GM19324 (cell line): ENCODE data around the gene ZYG11B.
"Not testable (repeated sequence)": the region's sequence is repeated elsewhere in the genome, so short reads cannot be mapped to it uniquely, and the experiment has no call there.

Experiments
- ATAC-seq: cut with Tn5 transposase; IDR thresholded peaks from one replicate; pipeline ENCODE4 v1.9.1; 2021; ENCODE audit warnings: mild to moderate bottlenecking, moderate library complexity; ENCODE audit not compliant: unreplicated experiment, low FRiP score

Gene ZYG11B

DNA sequence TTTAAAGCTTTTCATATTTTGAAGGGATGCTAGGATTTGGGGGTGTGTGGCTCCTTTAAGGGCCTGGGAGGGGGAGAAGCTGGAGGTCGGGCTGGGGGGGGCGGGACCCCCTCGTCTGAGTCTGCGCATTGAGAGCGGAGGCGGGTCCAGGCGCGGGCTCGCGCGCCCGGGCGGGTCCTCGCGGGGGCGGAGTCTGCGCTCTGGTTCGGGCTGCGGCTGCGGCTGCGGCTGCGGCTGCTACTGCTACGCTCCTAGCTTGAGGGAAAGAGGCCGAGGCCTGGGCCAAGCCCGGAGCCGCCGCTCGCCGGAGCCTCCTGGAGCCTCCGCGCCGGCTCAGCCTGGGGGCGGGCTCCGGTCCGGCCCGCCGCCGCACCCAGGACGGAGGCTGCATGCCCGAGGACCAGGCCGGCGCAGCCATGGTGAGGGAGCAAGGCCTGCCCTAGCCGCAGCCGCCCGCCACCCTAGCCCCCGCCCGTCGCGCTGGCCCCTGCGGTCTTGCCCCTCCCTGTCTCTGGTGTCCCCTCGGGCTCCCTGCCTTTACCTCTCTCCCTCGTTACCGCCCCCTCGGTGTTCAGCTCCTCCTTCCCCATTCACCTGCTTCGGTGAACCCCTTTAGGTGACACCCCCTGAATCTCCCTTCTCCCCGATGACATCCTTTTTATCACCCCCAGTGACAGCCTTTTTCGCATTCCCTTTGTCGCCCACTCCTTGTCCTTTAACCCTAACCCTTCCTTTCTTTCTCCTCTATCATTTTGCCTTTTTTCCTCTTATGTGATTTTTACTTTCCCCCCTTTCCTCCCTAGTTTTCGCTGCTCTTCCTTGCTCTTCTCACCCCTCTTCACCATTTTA is at the start of gene ZYG11B:
TSS of gene ZYG11B (plus strand) at position 189 of the 849 bp plus-strand sequence. CDS start at position 390, 201 bp downstream.
- ATAC-seq: peak; percentile 97

DNA sequence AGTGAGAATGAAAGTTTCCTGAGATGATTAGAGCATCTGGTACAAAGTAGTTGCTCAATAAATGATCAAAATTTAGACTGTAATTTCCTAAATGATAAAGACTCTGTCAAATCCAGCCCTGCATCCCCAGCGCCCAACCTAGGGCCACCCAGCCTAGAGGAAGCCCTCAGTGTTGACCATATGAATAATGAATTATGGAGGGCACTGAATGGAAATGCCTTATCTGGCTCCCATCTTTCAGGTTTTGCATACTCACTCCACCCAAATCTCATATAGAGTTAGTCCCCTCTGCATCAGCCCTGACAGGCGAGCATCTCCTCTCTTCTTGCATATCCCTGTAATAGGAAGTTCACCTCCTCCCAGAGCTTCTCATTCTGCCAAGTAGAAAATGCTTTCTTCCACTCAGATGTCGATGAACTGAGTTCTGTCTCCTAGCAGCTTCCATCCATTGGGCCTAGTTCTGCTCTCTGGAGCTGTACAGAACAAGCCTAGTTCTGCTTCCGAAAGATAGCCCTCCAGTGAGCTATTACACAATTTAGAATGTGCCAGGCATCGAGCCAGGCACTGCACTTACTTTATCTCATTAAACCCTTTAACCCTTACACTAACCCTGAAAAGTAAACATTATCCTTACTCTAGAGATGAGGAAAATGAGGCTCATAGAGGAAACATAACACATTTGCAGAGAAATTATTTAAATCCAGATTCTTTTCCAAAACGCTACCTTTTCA is 49.0 kb upstream of the ZYG11B start:
- ATAC-seq: no peak

DNA sequence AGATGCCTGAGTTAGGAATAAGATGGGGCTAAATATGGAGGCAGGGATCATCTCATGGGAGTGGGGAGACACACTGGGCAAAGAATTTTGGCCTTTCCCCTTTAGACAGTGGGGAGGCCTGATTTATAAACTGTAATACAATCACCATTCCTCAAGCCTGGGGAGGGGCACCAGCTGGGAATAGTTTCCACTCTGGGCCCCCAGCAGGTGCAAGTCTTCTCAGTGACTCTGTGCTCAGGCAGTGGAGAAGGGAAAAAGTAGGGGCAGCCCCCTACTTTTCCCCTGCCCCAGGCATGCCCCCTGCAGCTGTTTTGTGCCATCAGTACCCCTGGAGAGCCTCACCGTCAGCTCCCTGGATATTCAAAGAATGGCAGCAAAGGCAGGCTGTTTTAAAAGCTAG is 47.2 kb upstream of the ZYG11B start:
- no peak for ATAC-seq

DNA sequence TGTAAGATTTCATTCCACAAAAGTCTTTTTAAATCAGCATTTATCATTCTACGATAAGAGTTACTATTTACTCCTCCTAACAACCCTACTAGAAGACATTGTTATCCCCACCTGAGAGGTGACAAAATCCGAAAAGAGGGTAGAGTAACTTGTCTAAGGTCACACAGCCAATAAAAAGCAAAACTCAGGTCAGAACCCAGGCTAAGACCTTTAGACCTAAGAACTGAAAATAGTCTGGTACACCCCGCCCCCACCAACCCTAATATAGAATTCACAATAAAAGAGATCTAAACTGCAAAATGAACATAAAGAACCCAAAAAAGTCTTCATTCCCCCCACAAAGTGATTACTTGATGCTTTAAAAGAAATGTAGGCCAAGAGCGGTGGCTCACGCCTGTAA is 46.8 kb upstream of the ZYG11B start:
- no peak for ATAC-seq

DNA sequence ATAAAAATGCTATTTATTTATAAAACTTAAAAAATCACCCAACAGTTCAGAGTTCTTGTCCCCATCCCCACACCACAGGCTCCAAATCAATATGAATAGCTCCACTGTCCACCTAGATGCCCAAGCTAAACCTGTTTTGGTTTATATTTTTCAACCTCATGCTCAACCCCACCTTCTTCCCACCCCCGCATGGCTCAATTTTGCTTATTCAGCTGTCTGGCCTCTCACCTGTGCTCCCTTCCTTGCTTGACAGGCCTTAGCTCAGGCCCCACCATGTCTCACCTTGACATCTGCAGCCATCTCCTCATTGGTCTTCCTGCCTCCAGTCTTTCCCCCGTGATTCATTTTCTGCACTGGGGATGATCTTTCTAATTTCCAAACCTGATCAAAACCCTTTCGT is 45.9 kb upstream of the ZYG11B start:
- no peak for ATAC-seq

DNA sequence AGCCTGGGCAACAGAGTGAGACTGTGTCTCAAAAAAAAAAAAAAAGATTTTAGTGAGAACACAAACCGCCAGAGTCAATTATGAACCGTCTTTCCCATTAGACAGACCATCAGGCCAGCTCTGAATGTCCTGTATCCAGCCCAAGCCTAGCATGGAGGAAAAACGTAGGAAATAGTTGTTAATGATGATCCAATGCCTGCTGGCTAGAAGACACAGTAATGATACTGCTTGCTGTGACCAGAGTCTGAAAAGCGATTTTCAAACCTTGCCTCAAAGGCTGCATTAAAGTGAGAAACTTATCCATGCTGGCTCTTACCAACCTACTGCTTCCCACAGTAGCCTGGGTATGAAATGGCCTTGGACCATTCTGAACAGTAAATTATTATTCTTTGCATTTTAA is 45.1 kb upstream of the ZYG11B start:
- ATAC-seq: no peak

DNA sequence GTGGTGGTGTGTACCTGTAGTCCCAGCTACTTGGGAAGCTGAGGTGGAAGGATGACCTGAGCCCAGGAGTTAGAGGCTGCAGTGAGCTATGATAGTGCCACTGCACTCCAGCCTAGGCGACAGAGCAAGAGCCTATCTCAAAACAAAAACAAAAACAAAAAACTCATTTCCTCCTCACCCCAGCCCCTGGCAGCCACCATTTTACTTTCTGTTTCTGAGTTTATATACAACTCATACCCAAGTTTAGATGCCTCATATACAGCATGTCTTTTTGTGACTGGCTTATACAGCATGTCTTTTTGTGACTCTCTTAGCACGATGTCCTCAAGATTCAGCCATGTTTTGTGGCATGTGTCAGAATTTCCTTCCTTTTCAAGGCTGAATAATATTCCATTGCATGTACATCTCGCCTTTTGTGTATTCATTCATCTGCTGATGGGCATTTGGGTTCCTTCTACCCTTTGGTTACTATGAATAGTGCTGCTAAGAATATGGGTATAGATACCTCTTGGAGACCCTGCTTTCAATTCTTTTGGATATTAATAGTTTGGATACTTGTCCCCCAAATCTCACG is 42.8 kb upstream of the ZYG11B start:
- ATAC-seq: no peak

DNA sequence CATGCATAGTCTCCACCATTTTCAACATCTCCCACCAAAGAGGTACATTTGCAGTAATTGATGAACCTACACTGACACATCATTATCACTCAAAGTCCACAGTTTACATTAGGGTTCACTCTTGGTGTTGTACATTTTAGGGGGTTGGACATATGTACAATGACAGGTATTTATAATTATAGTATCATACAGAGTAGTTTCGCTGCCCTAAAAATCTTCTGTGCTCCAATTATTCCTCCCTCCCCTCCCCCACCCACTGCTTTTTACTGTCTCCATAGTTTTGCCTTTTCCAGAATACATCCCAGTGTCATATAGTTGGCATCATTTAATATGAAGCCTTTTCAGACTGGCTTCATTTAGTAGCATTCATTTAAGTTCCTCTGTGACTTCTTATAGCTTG is 41.7 kb upstream of the ZYG11B start:
- ATAC-seq: no peak

DNA sequence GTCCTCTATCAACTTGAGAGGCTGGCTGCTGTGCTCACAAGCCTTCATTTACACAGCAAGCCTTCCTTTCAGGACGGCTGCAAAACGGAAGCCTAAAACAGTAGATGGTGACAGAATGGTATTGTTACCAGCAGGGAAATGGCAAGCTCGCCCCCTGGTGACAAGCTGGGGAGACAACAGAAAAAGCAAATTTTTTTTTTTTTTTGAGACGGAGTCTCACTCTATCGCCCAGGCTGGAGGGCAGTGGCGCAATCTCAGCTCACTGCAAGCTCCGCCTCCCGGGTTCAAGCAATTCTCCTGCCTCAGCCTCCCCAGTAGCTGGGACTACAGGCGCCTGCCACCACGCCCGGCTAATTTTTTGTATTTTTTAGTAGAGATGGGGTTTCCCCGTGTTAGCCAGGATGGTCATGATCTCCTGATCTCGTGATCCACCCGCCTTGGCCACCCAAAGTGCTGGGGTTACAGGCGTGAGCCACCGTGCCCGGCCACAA is 39.9 kb upstream of the ZYG11B start:
- not testable (repeated sequence) for ATAC-seq

DNA sequence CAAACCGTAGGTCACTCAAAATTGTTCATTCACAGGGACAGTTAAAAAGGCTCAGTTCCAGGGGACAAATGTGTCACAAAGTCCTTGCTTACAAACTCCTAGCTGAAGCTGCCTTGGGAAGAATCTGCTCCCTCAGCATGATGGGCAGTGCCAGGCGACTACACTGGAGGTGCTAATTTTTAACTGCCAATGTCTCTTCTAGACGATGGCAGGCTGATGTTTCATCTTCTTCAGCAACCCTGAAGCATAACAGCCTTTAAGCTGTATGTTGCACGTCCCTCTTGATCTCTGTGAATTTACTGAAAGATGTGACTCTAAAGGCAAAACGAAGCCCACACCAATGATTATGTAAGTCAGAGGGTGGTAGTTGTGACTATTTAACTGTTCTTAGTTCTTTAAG is 39.4 kb upstream of the ZYG11B start:
- ATAC-seq: no peak

DNA sequence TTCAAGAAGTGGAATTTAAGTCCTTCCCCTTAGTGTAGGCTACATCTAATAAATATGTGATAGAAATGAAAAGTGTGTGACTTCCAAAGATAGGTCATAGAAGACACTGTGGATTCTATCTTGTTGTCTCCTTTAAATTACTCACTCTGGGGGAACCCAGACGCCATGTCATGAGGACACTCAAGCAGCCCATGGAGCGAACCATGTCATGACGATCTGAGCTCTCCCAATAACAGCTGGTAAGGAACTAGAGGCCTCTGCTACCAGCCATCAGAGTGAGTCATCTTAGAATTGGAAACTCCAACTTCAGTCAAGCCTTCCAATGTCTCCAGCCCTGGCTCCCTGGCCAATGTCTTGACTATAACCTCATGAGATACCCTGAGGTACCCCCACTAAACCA is 34.4 kb upstream of the ZYG11B start:
- ATAC-seq: no peak

DNA sequence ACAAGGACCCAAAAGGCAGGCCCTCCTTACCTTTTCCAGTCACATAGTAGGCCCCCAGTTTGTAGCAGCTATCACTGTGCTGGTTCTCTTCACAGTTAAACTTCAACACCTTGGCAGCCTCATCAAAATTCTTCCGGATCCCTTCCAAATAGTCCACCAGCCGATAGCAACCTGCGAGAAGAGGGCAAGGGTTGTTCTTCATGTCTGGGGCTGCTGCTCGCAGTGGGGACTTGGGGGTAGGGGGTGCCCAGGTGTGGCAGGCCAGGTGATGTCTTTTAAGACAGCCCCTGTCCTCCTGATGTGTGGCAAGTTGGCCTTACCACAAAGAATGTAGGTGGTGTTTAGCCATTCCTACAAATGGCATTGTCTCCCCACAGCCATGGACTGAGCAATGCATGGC is 33.6 kb upstream of the ZYG11B start:
- ATAC-seq: no peak

DNA sequence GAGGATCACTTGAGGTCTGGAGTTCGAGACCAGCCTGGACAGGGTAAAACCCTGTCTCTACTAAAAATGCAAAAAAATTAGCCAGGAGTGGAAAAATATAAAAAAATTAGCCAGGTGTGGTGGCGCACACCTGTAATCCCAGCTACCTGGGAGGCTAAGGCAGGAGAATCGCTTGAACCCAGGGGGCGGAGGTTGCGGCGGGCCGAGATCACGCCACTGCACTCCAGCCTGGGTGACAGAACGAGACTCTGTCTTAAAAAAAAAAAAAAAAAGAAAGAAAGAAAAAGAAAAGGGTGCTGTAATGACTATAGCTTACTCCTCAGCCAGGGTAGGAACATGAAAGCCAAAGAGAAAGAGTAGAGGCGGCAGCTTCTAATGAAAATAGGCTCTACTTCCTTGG is 32.9 kb upstream of the ZYG11B start:
- not testable (repeated sequence) for ATAC-seq

DNA sequence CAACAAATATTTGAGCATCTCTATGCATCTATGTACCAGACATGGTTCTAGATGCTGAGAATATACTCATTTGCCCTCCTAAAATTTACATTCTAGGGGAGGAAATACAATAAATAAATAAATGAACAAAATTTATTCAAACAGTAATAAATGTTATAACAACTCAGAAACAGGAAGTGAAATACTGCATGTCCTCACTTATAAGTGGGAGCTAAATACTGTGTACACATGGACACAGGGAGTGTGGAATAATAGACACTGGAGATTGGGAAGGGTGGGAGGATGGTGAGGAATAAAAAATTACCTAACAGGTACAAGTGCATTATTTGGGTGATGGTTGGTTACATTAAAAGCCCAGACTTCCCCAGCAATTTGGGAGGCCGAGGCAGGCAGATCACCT is 32.4 kb upstream of the ZYG11B start:
- ATAC-seq: no peak

DNA sequence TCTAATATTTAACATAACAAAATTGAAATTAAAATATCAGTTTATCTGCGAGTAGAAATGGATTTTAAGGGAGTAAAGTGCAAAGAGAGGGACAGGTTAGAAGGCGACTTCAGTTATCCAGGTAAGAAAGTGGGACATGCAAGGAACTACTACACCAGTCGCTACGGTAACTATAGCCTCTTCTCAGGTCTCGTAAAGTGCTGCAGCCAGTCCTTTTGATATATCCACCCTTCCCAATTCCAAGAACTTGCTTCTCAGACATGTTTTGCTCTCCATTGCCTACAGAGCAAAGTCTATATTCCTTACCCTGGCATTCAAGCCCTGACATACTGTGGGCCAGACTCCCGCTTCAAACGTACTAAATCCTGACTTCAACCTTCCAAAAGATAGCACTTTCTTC is 30.6 kb upstream of the ZYG11B start:
- ATAC-seq: no peak

DNA sequence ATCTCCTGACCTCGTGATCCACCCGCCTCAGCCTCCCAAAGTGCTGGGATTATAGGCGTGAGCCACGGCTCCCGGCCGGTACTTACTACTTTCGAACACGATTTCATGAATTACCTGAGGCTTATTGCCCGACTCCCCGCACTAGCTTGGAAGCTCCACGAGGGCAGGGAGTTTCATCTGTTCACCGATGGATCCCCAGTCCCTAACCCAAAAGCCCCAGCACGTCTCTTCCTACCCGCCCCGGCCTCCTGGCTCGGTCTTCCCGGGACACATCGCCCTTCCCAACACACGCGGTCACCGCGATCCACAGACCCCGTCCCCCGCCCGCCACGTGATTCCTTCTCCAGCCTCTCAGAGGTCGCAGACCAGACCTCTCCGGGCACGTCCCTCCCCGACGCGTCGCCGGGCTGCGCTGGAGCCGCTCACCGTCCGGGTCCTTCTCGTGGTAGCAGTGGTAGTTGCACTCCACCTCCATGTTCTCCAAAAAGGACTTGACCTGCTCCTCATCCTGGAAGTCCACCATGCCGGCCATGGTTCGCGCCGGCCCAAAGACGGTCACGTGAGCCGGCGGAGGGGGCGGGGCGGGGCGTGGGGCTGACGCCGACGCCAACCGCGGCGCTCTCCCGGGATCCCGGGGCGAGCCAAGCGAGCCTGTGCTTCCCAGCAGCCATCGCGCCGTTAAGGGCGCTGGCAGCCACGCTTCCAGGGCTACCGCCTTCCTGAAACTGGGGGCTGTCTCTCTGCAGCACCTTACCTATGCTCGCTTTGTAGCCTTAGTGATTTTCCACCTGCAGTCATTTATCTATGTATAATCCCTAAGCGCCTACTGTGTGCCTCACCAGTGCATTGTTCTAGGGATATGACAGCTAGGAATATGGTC is 28.2 kb upstream of the ZYG11B start, which contains the start of gene COA7:
TSS of gene COA7 (minus strand) at position 553 of the 880 bp plus-strand sequence. CDS start at position 532, 21 bp downstream.
- ATAC-seq: peak; percentile 55

DNA sequence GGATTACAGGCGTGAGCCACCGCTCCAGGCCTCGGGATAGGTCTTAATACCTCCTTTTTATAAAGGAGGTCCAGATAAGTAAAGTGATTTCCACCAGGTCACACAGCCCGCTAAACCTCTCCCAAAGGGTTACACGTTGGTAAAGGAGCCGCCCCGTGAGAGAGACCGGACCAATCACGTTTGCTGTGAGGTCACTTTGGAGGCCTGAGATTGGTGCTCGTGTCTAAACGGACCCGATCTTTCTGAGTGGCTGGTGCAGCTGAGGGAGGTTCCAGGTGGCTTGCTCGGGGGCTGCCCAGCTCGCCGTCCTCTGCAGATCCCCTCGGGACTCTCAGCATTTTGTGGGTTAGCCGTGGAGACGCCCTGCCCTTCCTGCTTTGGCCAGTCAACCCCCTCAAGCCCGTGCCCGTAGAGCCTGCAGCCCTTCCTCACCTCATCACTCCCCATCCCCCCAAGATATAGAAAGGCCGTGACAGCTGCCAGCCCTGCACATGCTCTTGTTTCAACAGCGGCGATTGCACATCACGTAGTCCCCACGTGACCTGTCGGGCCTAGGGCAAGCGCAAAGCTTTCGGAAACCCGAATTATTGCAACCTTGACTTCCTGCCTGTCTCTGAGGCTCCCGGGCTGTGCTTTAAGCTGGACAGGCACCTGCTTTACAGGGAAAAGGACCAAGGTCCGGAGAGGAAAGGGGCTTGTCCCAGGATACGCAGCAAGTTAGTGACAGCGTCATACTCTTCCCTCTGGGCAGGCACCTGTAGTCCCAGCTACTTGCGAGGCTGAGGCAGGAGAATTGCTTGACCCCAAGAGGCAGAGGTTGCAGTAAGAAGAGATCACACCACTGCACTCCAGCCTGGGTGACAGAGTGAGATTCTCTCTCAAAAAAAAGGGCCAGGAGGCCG is 23.1 kb upstream of the ZYG11B start:
- peak; percentile 83 for ATAC-seq

DNA sequence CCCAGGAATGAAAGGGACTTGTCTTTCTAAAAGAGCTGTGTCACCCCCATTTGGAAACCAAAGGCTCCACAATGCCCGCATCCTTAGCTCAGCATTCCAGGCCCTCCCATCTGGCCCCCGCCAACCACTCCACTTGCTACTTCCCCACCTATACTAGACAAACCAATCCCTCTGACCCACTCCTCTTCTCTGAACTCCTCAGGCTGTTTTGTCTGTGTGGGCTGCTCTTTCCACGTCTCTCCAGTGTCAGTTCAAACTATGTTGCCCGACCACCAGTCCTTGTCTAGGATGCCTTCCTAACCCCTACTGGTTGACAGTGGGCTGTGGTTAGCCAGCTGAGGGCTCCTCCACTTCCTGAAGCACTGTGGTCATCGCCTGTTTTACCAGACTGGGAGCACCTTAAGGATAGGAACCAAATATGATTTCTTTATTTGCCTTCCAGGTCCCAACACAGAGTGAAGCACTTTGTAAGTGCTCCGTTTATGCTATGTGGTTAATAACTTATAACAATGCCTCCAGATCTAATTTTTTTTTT is 20.1 kb upstream of the ZYG11B start:
- no peak for ATAC-seq
